Stomach (tissue), 4 donors: ENCODE measurements around the gene PANX3.

Experiments
- EP300 ChIP-seq: sonication (generic); formaldehyde crosslinking; IDR thresholded peaks from one replicate; pipeline ENCODE4 v1.6.1; 2017; ENCODE audit warnings: antibody characterized with exemption
- POLR2A ChIP-seq, 4 donors: fragments of 450-650 bp; IDR thresholded peaks; one replicate each; pipeline ENCODE4 v1.6.1; 2016; ENCODE audit warnings: antibody characterized with exemption in 4 of 4, control low read depth in 2 of 4, mild to moderate bottlenecking in 1 of 4, moderate library complexity in 1 of 4
- POLR2AphosphoS5 ChIP-seq, 3 donors: sonication (generic); formaldehyde crosslinking; IDR thresholded peaks; one replicate each; pipeline ENCODE4 v1.6.1; 2016; ENCODE audit warnings: antibody characterized with exemption in 3 of 3
- TF ChIP-seq, protein P1 (sequence below), 7 experiments: fragments of 450-650 bp in 4 of 7; fragments of 200-600 bp in 3 of 7; sonication (generic) in 3 of 7; IDR thresholded peaks; one replicate each; pipeline ENCODE4 v1.5.1; 2016 to 2019; ENCODE audit warnings: antibody characterized with exemption in 7 of 7, control low read depth in 2 of 7, mild to moderate bottlenecking in 1 of 7

DNA sequence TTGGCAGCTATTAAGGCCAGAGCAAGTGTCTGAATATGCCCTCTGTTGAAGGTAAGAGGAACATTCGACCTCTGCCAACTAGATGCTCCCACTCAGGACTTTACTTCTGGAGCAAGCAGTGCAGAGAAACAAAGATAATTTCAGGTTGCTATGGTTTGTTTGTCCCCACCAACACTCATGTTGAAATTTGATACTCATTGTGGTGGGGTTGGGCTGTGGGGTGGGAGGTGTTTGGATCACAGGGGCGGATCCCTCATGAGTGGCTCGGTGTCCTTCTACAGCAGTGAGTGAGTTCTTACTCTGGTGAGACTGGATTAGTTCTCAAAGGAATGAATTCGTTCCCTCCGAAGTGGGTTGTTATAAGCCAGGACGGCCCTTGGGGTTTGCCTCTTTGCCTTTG lies 29.4 kb upstream of the PANX3 start:
- TF ChIP-seq, protein P1, sequence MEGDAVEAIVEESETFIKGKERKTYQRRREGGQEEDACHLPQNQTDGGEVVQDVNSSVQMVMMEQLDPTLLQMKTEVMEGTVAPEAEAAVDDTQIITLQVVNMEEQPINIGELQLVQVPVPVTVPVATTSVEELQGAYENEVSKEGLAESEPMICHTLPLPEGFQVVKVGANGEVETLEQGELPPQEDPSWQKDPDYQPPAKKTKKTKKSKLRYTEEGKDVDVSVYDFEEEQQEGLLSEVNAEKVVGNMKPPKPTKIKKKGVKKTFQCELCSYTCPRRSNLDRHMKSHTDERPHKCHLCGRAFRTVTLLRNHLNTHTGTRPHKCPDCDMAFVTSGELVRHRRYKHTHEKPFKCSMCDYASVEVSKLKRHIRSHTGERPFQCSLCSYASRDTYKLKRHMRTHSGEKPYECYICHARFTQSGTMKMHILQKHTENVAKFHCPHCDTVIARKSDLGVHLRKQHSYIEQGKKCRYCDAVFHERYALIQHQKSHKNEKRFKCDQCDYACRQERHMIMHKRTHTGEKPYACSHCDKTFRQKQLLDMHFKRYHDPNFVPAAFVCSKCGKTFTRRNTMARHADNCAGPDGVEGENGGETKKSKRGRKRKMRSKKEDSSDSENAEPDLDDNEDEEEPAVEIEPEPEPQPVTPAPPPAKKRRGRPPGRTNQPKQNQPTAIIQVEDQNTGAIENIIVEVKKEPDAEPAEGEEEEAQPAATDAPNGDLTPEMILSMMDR (IDR thresholded peaks at IDR 0.05), result no peak
- no peak for TF ChIP-seq EP300
- no peak for TF ChIP-seq POLR2A (IDR thresholded peaks at IDR 0.05)
- TF ChIP-seq POLR2AphosphoS5 (IDR thresholded peaks at IDR 0.05), result no peak
